GM12892 (cell line): ENCODE results near the gene GFOD2.

Source experiments
- POLR2A ChIP-seq: IDR thresholded peaks from 2 replicates; pipeline ENCODE4 v1.6.1; 2011; ENCODE audit warnings: low read depth, low read length, control low read depth
- POLR2AphosphoS5 ChIP-seq: IDR thresholded peaks from 2 replicates; pipeline ENCODE4 v1.6.1; 2011; ENCODE audit warnings: low read depth, low read length, control low read depth

DNA sequence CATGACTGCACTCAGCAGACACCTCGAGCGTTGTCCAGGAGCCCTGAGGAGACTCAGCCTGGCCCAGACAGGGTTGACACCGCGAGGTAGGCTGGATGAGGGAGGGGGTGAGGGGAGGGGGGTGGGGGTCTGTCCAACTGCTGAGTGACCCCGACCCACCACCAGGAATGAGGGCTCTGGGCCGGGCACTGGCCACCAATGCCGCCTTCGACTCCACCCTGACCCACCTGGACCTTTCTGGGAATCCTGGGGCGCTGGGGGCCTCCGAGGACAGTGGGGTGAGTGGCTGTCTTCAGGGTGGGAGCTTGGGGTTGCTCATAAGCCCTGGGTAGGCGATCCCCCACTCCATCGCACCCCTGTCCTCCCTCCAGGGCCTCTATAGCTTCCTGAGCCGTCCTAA lies 71.4 kb downstream of the GFOD2 start:
- TF ChIP-seq POLR2A (no peak), POLR2AphosphoS5 (no peak)
